GM19025 (cell line): Measurements from ENCODE around the gene TMEM163.
"Not testable (repeated sequence)": the region's sequence is repeated elsewhere in the genome, so short reads cannot be mapped to it uniquely, and the experiment has no call there.

Experiments
- ATAC-seq: cut with Tn5 transposase; IDR thresholded peaks from one replicate; pipeline ENCODE4 v1.9.1; 2021; ENCODE audit warnings: mild to moderate bottlenecking, low read depth, moderate library complexity; ENCODE audit not compliant: unreplicated experiment

TMEM163 gene

DNA sequence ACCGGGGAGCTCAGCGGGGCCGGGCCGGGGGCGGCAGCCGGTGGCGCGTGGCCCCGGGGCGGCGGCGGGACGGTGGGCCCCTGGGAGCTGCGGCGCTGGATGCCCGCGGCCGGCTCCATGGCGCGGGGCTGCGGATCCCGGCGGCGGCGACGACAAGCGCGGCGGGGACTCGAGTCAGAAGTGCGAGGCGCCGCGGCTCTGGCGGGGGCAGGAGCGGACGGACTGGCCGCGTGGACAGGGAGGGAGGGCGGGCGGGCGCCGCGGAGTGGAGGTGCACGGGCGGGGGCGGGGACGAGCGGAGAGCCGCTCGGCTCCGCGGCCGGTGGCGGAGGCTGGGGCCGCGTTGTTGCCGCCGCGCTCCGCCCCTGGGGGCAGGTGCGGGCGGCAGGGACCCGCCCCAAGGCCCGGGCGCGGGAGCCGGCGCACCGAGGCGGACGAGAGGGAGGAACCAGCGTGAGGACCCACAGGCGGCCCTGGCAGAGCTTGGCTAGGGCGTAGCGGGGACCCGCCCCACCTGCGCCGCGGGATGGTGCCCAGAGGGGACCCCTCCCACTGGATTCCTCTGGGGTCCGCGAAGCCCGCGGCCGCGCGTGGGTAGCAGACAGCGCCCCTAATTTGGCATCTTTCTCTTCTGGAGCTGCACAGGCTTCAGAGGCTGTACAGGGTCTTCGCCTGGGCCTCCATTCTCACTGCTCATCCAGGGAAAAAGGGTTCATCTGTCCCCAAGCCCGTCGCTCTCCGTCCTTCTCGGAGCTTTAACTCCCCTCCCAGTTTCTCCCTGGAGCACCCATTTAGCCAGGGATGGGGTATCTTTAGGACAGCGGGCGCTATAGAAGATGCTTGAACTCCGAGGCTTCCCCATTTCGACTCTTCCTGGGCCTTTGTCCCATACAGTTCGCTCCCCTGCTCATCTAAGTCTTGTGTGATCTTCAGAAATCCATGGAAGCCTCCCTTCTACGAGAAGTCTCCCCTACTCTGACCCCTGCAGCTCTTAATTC, at the start of gene TMEM163:
TMEM163 (minus strand) TSS at position 184 of the 998 bp plus-strand sequence.
- ATAC-seq = no peak

DNA sequence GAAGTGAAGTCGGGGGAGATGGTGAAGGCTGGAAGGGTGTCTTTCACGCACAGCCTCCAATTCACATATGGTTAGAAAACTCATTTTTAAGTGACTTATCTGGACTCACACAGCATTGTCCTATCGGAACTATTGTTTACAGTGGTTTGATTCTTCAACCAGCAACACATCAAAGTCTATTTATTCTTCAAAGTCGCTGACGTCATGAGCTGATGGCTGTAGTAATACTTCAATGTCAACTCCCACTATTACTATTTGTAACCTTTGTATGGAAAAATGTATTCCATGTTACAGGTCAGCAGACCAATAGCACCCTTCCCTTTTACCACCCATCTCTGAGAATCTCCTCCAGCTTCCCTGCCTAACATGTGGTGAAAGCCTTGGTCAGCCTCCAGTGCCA, 47.8 kb upstream of the TMEM163 start:
- no peak for ATAC-seq

DNA sequence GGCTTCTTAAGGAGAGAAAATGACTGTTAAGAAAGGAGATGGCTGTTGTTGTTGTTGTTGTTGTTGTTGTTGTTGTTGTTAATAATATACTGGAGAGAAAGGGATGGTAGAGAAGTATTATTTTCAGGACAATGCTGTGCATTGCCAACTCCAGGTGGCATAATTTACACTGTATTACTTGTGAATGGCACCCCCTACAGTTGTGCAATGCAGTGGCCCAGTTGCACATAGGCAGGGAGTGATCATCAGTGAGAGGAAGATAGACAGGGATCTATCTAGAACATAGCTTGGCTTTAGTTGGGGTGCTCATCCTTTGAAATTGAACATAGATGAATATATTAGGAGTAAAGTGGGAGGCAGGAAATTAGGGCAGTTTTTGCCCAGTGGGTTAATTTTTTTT, 47.2 kb upstream of the TMEM163 start:
- ATAC-seq = no peak

GRCh38 chr2:134764164-134764563, 45.4 kb upstream of the TMEM163 start:
- no peak for ATAC-seq

DNA sequence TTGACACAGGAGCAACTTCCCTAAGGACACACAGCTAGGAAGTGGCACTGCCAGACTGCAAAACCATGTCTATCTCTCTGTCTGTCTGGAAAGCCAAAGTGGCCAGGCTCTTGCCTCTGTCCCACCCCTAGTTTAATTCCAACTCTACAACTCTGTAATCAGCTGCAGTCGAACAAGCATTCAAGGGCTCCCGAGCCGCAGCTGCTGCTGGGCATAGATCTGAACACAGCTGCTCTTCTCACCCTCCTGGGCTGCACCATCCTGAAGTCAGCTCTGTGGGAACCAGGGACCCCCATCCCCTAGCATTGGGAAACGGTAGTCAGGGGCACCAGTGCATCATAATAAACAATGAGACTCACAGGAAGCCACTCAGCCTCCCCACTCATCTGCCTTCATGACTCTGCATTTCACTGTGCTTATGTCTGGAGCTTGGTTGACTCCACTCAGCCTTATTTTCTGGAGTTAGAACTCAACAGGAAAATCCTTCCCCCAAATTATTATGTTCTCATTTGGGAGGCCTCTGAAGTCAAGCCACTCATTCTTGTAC, 44.4 kb upstream of the TMEM163 start:
- no peak for ATAC-seq

GRCh38 chr2:134762508-134762907, 43.7 kb upstream of the TMEM163 start:
- no peak for ATAC-seq

DNA sequence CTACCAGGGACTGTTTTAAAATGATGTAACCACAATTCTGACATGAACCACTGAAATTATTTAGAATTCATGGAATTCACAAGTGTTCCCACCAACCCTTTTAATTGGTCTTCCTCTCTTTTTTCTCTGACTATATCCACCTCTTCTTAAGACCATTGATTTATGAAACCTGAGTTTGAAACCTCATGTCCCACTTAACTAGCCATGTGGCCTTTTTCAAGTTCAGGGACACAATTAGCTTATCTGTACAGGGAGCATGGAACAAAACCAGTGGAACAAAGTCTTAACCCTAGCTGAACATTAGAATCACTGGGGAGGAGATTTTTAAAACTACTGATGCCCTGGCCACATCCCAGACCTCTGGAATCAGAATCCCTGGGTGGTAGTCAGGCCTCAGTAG, 41.6 kb upstream of the TMEM163 start:
- ATAC-seq = no peak

DNA sequence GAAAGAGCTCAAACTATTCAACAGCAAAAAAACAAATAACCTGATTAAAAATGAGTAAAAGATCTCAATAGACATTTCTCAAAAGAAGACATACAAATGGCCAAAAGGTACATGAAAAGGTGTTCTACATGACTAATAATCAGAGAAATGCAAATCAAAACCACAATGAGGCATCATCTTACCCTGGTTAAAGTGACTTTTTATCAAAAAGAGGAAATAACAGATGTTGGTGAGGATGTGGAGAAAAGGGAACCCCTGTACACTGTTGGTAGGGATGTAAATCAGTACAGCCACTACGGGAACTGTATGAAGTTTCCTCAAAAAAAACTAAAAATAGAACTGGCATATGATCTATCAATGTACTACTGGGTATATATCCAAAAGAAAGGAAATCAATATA, 39.8 kb upstream of the TMEM163 start:
- no peak for ATAC-seq

- ATAC-seq = not testable (repeated sequence)
Observed at GRCh38 chr2:134751981-134752380, 33.2 kb upstream of the TMEM163 start.

GRCh38 chr2:134745546-134745945, 26.7 kb upstream of the TMEM163 start:
- no peak for ATAC-seq

GRCh38 chr2:134745023-134745422, 26.2 kb upstream of the TMEM163 start:
- ATAC-seq = no peak

DNA sequence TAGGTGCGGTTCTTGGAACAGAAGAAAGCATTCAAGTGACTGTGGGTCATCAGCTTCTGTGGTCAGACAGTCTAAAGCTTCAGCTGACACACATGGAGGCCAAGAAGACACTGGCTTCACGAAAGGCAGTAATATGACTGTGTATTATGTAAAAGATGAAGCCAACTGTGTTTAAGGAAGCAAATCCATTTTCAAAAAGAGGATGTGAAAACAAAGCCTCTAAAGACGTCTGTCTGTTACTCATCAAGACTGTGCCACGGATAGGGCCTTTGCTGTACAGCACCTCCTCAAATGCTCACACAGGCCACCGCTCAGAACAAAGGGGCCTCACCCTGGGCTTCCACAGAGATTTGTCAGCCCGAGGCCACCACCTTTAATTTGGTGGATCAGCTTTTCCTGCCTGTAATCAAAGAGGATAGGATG, 21.1 kb upstream of the TMEM163 start:
- peak; percentile 94 for ATAC-seq

DNA sequence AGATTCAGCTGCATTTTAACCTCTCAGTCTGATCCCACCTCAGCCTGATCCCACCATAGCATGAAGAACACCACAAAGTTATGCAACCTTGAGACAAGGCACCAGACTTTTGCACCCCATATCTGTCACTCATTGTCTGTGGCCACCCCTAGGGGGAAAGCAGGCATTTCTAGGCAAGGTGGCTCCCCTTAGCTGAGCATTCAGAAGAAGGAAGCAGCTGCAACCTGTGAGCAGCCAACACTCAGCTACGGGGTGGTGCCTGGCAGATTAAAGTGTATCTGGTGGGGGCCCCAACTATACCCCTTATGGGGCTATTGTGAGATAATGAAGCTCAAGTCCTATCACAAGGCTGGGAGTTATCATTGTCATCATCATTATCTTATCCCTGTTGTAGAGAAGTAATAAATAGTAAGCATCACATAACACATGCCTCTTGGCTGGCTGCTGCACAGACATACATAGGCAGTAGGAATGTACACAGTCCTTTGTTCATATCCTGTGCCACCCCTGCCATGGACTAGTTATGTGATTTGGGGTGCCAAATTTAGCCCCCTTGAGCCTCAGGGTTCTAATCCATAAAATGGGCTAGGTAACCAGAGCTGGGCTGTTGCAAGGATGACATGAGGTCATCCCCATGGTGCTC, 20.6 kb upstream of the TMEM163 start:
- no peak for ATAC-seq

GRCh38 chr2:134738141-134738870, 19.5 kb upstream of the TMEM163 start:
- ATAC-seq = no peak

GRCh38 chr2:134737671-134738070, 18.9 kb upstream of the TMEM163 start:
- ATAC-seq = no peak

DNA sequence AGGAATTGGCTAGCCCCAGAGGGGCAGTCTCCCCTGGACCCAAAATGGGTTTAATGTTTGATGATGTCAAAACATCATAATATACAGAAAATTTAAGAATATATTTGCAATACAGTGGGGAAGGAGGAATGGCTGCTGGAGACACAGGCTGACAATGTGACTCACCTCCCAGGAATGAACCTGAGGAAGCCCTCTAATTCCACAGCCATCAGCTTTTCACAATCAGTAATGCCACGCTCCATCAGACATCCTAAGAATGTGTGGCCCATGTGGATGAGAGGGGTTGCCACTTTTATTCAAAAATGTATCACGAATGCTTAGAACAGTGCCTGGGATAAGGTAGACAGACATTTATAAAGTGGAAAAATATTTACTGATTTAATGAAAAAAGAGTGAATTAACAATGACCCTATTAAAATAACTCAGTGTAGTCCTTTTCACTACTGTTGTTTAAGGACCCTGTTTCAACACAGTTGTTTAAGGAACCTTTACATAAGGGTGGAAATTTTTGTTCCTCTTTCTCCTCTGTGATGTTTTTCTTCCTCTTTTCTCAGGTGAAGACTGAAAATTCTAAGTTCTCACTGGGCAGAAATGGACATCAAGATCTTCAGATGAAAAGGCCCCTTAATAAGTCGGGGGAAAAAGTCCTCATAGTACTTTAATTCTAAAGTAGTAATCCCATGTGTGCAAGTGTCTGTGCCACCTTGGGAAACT, 17.5 kb upstream of the TMEM163 start:
- no peak for ATAC-seq

GRCh38 chr2:134728163-134728562, 9.4 kb upstream of the TMEM163 start:
- no peak for ATAC-seq

GRCh38 chr2:134727385-134727784, 8.6 kb upstream of the TMEM163 start:
- ATAC-seq = no peak

- no peak for ATAC-seq
Observed at GRCh38 chr2:134726645-134727044, 7.8 kb upstream of the TMEM163 start.

DNA sequence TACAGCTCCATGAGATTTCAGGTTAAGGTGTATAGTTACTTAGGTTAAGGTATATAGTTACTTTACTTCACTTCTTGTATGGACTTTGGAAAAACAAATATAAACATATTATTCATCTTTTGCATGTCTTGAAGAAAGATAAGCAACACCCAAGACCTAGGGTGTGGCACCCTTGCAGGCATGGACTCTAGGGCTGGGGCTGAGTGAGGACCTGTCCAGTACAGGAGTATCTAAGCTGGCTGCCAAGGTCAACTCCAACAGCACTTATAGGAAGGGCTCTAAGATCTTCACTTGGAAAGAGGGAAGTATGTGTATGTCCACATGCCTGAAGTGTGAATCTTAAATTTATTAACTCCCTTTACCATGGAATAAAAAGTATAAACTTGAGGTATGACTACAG, 7.1 kb upstream of the TMEM163 start:
- ATAC-seq = no peak
